ENCODE measurements around the gene KCNJ2.

- TF ChIP-seq MXI1 (conservative IDR thresholded peaks at IDR 0.05; ENCODE audit: poor library complexity, severe bottlenecking) = no peak
- TF ChIP-seq, protein P1, sequence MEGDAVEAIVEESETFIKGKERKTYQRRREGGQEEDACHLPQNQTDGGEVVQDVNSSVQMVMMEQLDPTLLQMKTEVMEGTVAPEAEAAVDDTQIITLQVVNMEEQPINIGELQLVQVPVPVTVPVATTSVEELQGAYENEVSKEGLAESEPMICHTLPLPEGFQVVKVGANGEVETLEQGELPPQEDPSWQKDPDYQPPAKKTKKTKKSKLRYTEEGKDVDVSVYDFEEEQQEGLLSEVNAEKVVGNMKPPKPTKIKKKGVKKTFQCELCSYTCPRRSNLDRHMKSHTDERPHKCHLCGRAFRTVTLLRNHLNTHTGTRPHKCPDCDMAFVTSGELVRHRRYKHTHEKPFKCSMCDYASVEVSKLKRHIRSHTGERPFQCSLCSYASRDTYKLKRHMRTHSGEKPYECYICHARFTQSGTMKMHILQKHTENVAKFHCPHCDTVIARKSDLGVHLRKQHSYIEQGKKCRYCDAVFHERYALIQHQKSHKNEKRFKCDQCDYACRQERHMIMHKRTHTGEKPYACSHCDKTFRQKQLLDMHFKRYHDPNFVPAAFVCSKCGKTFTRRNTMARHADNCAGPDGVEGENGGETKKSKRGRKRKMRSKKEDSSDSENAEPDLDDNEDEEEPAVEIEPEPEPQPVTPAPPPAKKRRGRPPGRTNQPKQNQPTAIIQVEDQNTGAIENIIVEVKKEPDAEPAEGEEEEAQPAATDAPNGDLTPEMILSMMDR (IDR thresholded peaks at IDR 0.05; ENCODE audit: poor library complexity, severe bottlenecking) = no peak
- no peak for TF ChIP-seq RAD21 (conservative IDR thresholded peaks at IDR 0.05)
- TF ChIP-seq EZH2 (IDR thresholded peaks at IDR 0.05; ENCODE audit: borderline replicate concordance, insufficient read depth, low read length, poor library complexity, severe bottlenecking) = no peak
- no peak for TF ChIP-seq EP300 (conservative IDR thresholded peaks at IDR 0.05; ENCODE audit: poor library complexity, severe bottlenecking)
These were observed 35.3 kb upstream of the KCNJ2 start for GRCh38 chr17:70134042-70134441.
